Measurements from ENCODE around the gene USP34. TPM values are rescaled to one million over a fixed set of nuclear protein-coding genes. Genes with fewer than 3 reads are reported as not detected.
A peak's percentile ranks its signal among the peaks of the same experiment; 100 is the strongest.

Gene USP34
- polyA plus RNA-seq, 4 donors, result 35.0 to 90.2 (median 44.3) TPM

GRCh38 chr2:61354543-61355197, 116.2 kb downstream of the USP34 start:
- peaks cover 2 to 25% (median 6%) of the 10 kb centered on the region in 3 donors for H3K36me3 ChIP-seq (ENCODE audit: control insufficient read depth in 3 of 3, insufficient read depth in 2 of 3, low read depth in 1 of 3, low read length in 3 of 3)
- no peaks in the 10 kb centered on the region for H3K27me3 ChIP-seq (ENCODE audit: control insufficient read depth in 3 of 3, insufficient read depth in 3 of 3, low read length in 3 of 3)
- no peak for DNase-seq
- peaks cover 2 to 21% of the 10 kb centered on the region in 2 donors for H3K9me3 ChIP-seq (ENCODE audit: control insufficient read depth in 2 of 2, insufficient read depth in 1 of 2, low read depth in 1 of 2, low read length in 1 of 2)
- no peak overlapping the region for H3K27ac ChIP-seq (ENCODE audit: low read depth in 1 of 3, low read length in 2 of 3)
- 92 to 97% (median 95%) methylated on average over 4 of the region's 4 CpGs for WGBS, 3 donors
- H3K4me3 ChIP-seq (ENCODE audit: low read depth in 1 of 3, low read length in 3 of 3), result no peak overlapping the region
- no peak for FAIRE-seq
- no peaks in the 10 kb centered on the region for H3K4me1 ChIP-seq (ENCODE audit: control insufficient read depth in 3 of 3, insufficient read depth in 2 of 3, low read depth in 1 of 3, low read length in 2 of 3)

GRCh38 chr2:61353909-61354308, 117.0 kb downstream of the USP34 start:
- Histone ChIP-seq H3K27ac (ENCODE audit: low read depth in 1 of 3, low read length in 2 of 3) (no peak overlapping the region), H3K4me3 (ENCODE audit: low read depth in 1 of 3, low read length in 3 of 3) (no peak overlapping the region), H3K36me3 (ENCODE audit: control insufficient read depth in 3 of 3, insufficient read depth in 2 of 3, low read depth in 1 of 3, low read length in 3 of 3) (peaks cover 4 to 29% (median 6%) of the 10 kb centered on the region in 3 donors), H3K4me1 (ENCODE audit: control insufficient read depth in 3 of 3, insufficient read depth in 2 of 3, low read depth in 1 of 3, low read length in 2 of 3) (no peaks in the 10 kb centered on the region), H3K27me3 (ENCODE audit: control insufficient read depth in 3 of 3, insufficient read depth in 3 of 3, low read length in 3 of 3) (no peaks in the 10 kb centered on the region), H3K9me3 (ENCODE audit: control insufficient read depth in 2 of 2, insufficient read depth in 1 of 2, low read depth in 1 of 2, low read length in 1 of 2) (peaks cover 2 to 21% of the 10 kb centered on the region in 2 donors)
- no peak for DNase-seq
- FAIRE-seq, result no peak
- 97 to 99% (median 99%) methylated on average over 6 of the region's 6 CpGs for WGBS, 3 donors

GRCh38 chr2:61350777-61351176, 120.1 kb downstream of the USP34 start:
- WGBS, 3 donors, result 63 to 67% (median 64%) methylated on average over 3 of the region's 3 CpGs
- H3K27me3 ChIP-seq (ENCODE audit: control insufficient read depth in 3 of 3, insufficient read depth in 3 of 3, low read length in 3 of 3), result no peaks in the 10 kb centered on the region
- H3K9me3 ChIP-seq (ENCODE audit: control insufficient read depth in 2 of 2, insufficient read depth in 1 of 2, low read depth in 1 of 2, low read length in 1 of 2), result peaks cover 2 to 21% of the 10 kb centered on the region in 2 donors
- peaks cover 9 to 41% (median 10%) of the 10 kb centered on the region in 3 donors for H3K36me3 ChIP-seq (ENCODE audit: control insufficient read depth in 3 of 3, insufficient read depth in 2 of 3, low read depth in 1 of 3, low read length in 3 of 3)
- no peak for FAIRE-seq
- no peak overlapping the region for H3K4me3 ChIP-seq (ENCODE audit: low read depth in 1 of 3, low read length in 3 of 3)
- H3K27ac ChIP-seq (ENCODE audit: low read depth in 1 of 3, low read length in 2 of 3), result no peak overlapping the region
- no peak for DNase-seq
- H3K4me1 ChIP-seq (ENCODE audit: control insufficient read depth in 3 of 3, insufficient read depth in 2 of 3, low read depth in 1 of 3, low read length in 2 of 3), result no peaks in the 10 kb centered on the region

GRCh38 chr2:61343141-61343540, 127.7 kb downstream of the USP34 start:
- Histone ChIP-seq H3K36me3 (ENCODE audit: control insufficient read depth in 3 of 3, insufficient read depth in 2 of 3, low read depth in 1 of 3, low read length in 3 of 3) (peaks cover 8 to 38% (median 12%) of the 10 kb centered on the region in 3 donors), H3K9me3 (ENCODE audit: control insufficient read depth in 2 of 2, insufficient read depth in 1 of 2, low read depth in 1 of 2, low read length in 1 of 2) (no peaks in the 10 kb centered on the region), H3K27ac (ENCODE audit: low read depth in 1 of 3, low read length in 2 of 3) (no peak overlapping the region), H3K27me3 (ENCODE audit: control insufficient read depth in 3 of 3, insufficient read depth in 3 of 3, low read length in 3 of 3) (no peaks in the 10 kb centered on the region), H3K4me3 (ENCODE audit: low read depth in 1 of 3, low read length in 3 of 3) (no peak overlapping the region), H3K4me1 (ENCODE audit: control insufficient read depth in 3 of 3, insufficient read depth in 2 of 3, low read depth in 1 of 3, low read length in 2 of 3) (no peaks in the 10 kb centered on the region)
- DNase-seq, result no peak
- FAIRE-seq, result no peak
- 94 to 97% (median 94%) methylated on average over 1 of the region's 1 CpG for WGBS, 3 donors

GRCh38 chr2:61340242-61340641, 130.6 kb downstream of the USP34 start:
- H3K36me3 ChIP-seq (ENCODE audit: control insufficient read depth in 3 of 3, insufficient read depth in 2 of 3, low read depth in 1 of 3, low read length in 3 of 3), result peaks cover 4 to 34% (median 10%) of the 10 kb centered on the region in 3 donors

GRCh38 chr2:61338447-61338846, 132.4 kb downstream of the USP34 start:
- H3K4me1 ChIP-seq (ENCODE audit: control insufficient read depth in 3 of 3, insufficient read depth in 2 of 3, low read depth in 1 of 3, low read length in 2 of 3), result no peaks in the 10 kb centered on the region
- H3K9me3 ChIP-seq (ENCODE audit: control insufficient read depth in 2 of 2, insufficient read depth in 1 of 2, low read depth in 1 of 2, low read length in 1 of 2), result no peaks in the 10 kb centered on the region
- no peaks in the 10 kb centered on the region for H3K27me3 ChIP-seq (ENCODE audit: control insufficient read depth in 3 of 3, insufficient read depth in 3 of 3, low read length in 3 of 3)
- no peak for DNase-seq
- no peak for FAIRE-seq
- peaks cover 2 to 30% (median 7%) of the 10 kb centered on the region in 3 donors for H3K36me3 ChIP-seq (ENCODE audit: control insufficient read depth in 3 of 3, insufficient read depth in 2 of 3, low read depth in 1 of 3, low read length in 3 of 3)
- H3K4me3 ChIP-seq (ENCODE audit: low read depth in 1 of 3, low read length in 3 of 3), result no peak overlapping the region
- no peak overlapping the region for H3K27ac ChIP-seq (ENCODE audit: low read depth in 1 of 3, low read length in 2 of 3)

More at GRCh38 chr2:61340242-61340641, 130.6 kb downstream of the USP34 start:
- no peak for DNase-seq
- no peaks in the 10 kb centered on the region for H3K4me1 ChIP-seq (ENCODE audit: control insufficient read depth in 3 of 3, insufficient read depth in 2 of 3, low read depth in 1 of 3, low read length in 2 of 3)
- FAIRE-seq, result peak; percentile 49
- WGBS, 3 donors, result 94 to 95% (median 95%) methylated on average over 2 of the region's 2 CpGs
- no peaks in the 10 kb centered on the region for H3K27me3 ChIP-seq (ENCODE audit: control insufficient read depth in 3 of 3, insufficient read depth in 3 of 3, low read length in 3 of 3)
- no peaks in the 10 kb centered on the region for H3K9me3 ChIP-seq (ENCODE audit: control insufficient read depth in 2 of 2, insufficient read depth in 1 of 2, low read depth in 1 of 2, low read length in 1 of 2)
- no peak overlapping the region for H3K4me3 ChIP-seq (ENCODE audit: low read depth in 1 of 3, low read length in 3 of 3)
- H3K27ac ChIP-seq (ENCODE audit: low read depth in 1 of 3, low read length in 2 of 3), result no peak overlapping the region

- Histone ChIP-seq H3K27ac (ENCODE audit: low read depth in 1 of 3, low read length in 2 of 3) (no peak overlapping the region), H3K4me1 (ENCODE audit: control insufficient read depth in 3 of 3, insufficient read depth in 2 of 3, low read depth in 1 of 3, low read length in 2 of 3) (no peaks in the 10 kb centered on the region), H3K36me3 (ENCODE audit: control insufficient read depth in 3 of 3, insufficient read depth in 2 of 3, low read depth in 1 of 3, low read length in 3 of 3) (peaks cover 2 to 19% (median 4%) of the 10 kb centered on the region in 3 donors), H3K9me3 (ENCODE audit: control insufficient read depth in 2 of 2, insufficient read depth in 1 of 2, low read depth in 1 of 2, low read length in 1 of 2) (no peaks in the 10 kb centered on the region), H3K4me3 (ENCODE audit: low read depth in 1 of 3, low read length in 3 of 3) (no peak overlapping the region), H3K27me3 (ENCODE audit: control insufficient read depth in 3 of 3, insufficient read depth in 3 of 3, low read length in 3 of 3) (no peaks in the 10 kb centered on the region)
- DNase-seq, result no peak
- 94 to 96% (median 94%) methylated on average over 3 of the region's 3 CpGs for WGBS, 3 donors
- FAIRE-seq, result peak; percentile 19
Observed at GRCh38 chr2:61335187-61335586, 135.7 kb downstream of the USP34 start.

GRCh38 chr2:61334466-61334865, 136.4 kb downstream of the USP34 start:
- Histone ChIP-seq H3K27ac (ENCODE audit: low read depth in 1 of 3, low read length in 2 of 3) (no peak overlapping the region), H3K9me3 (ENCODE audit: control insufficient read depth in 2 of 2, insufficient read depth in 1 of 2, low read depth in 1 of 2, low read length in 1 of 2) (no peaks in the 10 kb centered on the region), H3K4me1 (ENCODE audit: control insufficient read depth in 3 of 3, insufficient read depth in 2 of 3, low read depth in 1 of 3, low read length in 2 of 3) (no peaks in the 10 kb centered on the region), H3K4me3 (ENCODE audit: low read depth in 1 of 3, low read length in 3 of 3) (no peak overlapping the region), H3K27me3 (ENCODE audit: control insufficient read depth in 3 of 3, insufficient read depth in 3 of 3, low read length in 3 of 3) (no peaks in the 10 kb centered on the region), H3K36me3 (ENCODE audit: control insufficient read depth in 3 of 3, insufficient read depth in 2 of 3, low read depth in 1 of 3, low read length in 3 of 3) (peaks cover 2 to 19% (median 6%) of the 10 kb centered on the region in 3 donors)
- FAIRE-seq, result no peak
- no peak for DNase-seq
- 82 to 96% (median 89%) methylated on average over 2 of the region's 2 CpGs for WGBS, 3 donors

Data from small intestine (tissue), 7 donors.